IPS-18c (cell line): Measurements from ENCODE around the gene OLIG3.
A peak's percentile ranks its signal among the peaks of the same experiment; 100 is the strongest.

ENCODE experiments used
- H3K4me3 ChIP-seq: 2 replicates; pipeline ENCODE4 v1.7.0; 2013; ENCODE audit warnings: low read depth, mild to moderate bottlenecking, low read length, moderate library complexity; ENCODE audit not compliant: insufficient read depth
- H3K9me3 ChIP-seq: one replicate; pipeline ENCODE4 v1.6.1; 2013; ENCODE audit warnings: mild to moderate bottlenecking, low read length, moderate library complexity; ENCODE audit not compliant: control insufficient read depth, insufficient read depth

OLIG3 gene

DNA sequence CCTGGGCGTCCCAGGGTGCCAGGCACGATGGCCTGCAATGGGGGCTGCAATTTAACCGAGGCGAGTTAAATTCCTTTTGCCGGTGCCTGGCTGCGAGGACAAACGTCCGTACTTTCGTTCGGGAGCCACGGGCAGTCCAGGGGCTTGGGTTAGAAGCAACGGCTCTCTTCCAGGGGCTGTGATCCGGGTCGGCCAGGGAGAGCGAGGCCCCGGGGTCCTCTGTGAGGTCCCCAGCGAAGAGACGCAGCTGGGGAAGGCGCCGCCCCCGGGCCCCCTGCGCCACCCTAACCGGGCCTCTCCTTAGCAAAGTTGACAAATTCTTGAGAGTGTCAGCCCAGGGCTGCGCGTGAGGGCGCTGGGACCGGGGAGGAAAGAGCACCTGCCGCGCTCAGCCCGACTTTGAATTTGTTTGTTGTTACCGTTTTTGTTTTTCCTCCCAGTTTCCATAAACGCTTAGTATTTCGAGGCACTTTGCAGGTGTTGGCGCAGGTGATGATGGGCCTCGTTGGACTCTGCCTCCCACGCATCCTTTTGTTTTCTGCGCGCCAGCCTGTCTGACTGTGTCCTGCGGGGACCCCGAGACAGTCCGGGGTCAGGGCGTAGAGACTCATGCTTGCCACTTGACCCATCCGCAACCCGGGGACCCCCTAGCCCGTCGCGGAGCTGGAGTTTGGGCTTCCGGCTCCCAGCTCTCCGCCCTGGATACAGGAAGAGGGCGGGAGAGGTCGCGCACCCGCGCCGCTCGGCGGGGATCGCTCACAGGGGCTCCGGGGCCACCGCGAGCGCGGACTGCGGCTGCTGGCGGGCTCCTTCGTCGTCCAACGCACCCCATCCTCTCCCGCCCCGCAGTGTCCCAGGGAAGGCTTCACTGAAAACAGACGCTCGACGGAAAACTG, 5.8 kb downstream of the OLIG3 start:
- H3K4me3 ChIP-seq = peak overlapping the region; percentile 56
- peaks cover 2% of the 10 kb centered on the region for H3K9me3 ChIP-seq

- peak overlapping the region; percentile 56 for H3K4me3 ChIP-seq
- peaks cover 2% of the 10 kb centered on the region for H3K9me3 ChIP-seq
These were observed 6.4 kb downstream of the OLIG3 start for GRCh38 chr6:137487869-137488149.

GRCh38 chr6:137487181-137487868, 6.9 kb downstream of the OLIG3 start:
- Histone ChIP-seq H3K4me3 (peak overlapping the region; percentile 56; the same call in 1 of the 2 replicates), H3K9me3 (peaks cover 2% of the 10 kb centered on the region)

DNA sequence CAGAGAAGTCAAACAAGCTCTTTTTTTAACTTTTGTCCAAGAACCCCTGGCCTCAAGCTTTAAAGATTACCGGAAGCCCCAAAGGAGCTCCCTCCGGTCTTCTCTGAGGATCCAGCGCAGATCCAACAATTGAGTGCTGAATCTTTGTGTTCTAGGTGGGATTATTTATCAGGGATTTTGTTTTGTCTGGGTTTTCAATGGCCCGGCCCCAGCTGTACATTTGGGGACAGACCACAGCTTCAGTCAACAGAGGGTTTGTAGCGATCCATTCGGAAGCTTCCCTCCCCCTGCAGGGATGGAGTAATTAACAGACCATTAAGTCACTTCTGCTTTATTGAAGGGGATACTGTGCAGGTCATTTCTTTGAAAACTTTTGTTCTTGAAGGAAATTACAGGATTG, 7.8 kb downstream of the OLIG3 start:
- H3K9me3 ChIP-seq = peaks cover 2% of the 10 kb centered on the region
- H3K4me3 ChIP-seq = no peak overlapping the region

GRCh38 chr6:137480431-137480830, 13.8 kb downstream of the OLIG3 start:
- no peaks in the 10 kb centered on the region for H3K9me3 ChIP-seq
- H3K4me3 ChIP-seq = no peak overlapping the region

DNA sequence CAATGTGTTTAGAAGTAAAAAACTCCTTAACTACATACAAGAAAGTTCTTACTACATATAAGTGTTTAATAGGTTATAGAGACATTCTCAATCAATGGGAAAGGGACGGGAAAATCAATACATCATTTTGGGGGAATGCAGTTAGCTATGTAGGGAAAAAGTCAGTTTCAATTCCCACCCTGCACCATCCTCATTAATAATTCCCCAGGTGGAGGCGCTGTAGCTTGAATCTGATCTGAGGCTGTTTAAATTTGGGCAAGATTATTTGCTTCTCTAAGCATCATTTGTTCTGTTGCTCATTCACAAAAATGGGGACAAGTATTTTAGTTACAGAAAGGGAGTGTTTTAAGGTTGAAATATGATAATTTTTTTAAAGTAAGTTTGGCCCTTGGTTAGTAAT, 19.1 kb downstream of the OLIG3 start:
- no peaks in the 10 kb centered on the region for H3K9me3 ChIP-seq

DNA sequence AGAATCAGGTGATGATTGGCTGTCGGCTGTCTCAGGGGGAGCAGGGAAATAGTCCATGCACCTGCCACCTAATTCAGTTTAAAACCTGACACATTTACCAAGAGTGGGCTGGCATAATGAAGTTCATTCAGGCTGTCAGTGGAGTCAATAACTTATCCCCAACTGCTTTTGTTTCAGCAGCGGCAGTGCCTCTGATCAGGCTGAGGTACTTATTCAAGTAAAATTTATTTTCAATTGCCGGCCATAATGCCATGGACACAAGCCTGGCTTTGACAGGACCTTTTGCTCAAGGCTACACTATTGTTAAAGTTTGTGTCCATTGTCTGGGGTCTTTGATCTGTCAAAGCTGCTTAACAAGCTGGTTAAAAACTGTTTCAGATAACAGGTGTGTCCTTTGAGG, 20.6 kb downstream of the OLIG3 start:
- Histone ChIP-seq H3K4me3 (no peak overlapping the region), H3K9me3 (no peaks in the 10 kb centered on the region)

More for the DNA sequence above, 19.1 kb downstream of the OLIG3 start:
- no peak overlapping the region for H3K4me3 ChIP-seq

DNA sequence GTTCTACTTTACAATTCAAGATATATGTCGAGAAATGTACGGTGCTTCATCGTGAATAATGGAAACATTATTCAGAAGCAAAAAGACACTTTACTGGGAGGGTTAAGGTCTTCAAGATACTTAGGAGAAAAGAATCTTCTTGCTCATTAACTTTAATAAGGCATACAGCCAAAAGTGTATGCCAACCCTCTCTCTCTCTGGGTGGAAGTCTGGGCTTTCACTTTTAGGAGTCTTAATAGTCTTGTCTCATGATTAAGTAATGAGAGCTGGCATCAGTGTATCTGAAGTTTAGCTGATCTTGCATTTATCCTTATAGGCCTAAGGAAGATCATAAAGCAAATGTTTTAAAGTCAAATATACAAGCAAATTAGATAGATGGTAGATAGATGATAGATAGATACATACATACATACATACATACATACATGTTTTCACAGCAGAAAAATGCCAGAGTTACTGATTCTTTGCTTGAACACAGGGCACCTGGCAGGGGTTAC, 21.5 kb downstream of the OLIG3 start:
- no peaks in the 10 kb centered on the region for H3K9me3 ChIP-seq
- H3K4me3 ChIP-seq = no peak overlapping the region

DNA sequence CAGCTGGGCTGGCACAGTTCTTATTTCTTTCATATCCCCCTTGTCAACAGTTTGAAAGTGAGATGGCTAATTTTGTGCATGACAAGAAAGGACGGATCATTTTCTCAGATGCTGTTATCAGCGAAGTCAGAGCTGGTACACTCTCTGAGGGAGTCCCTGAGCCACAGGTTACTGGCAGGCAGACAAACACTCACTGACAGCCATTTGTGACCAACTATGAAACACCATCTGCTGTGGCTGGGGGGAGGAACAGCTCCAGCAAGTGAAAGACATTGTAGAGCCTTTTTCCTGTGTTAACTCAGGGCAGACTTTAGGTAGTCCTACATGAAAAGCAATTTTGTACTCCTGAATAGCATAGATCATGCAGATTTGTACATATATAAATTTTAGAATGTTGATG, 22.2 kb downstream of the OLIG3 start:
- Histone ChIP-seq H3K4me3 (no peak overlapping the region), H3K9me3 (no peaks in the 10 kb centered on the region)

GRCh38 chr6:137471497-137471896, 22.7 kb downstream of the OLIG3 start:
- Histone ChIP-seq H3K9me3 (no peaks in the 10 kb centered on the region), H3K4me3 (no peak overlapping the region)

GRCh38 chr6:137467211-137467610, 27.0 kb downstream of the OLIG3 start:
- H3K9me3 ChIP-seq = no peaks in the 10 kb centered on the region

GRCh38 chr6:137465378-137466009, 28.7 kb downstream of the OLIG3 start:
- no peak overlapping the region for H3K4me3 ChIP-seq
- H3K9me3 ChIP-seq = no peaks in the 10 kb centered on the region

More at GRCh38 chr6:137467211-137467610, 27.0 kb downstream of the OLIG3 start:
- H3K4me3 ChIP-seq = no peak overlapping the region

- H3K9me3 ChIP-seq = no peaks in the 10 kb centered on the region
- no peak overlapping the region for H3K4me3 ChIP-seq
These were observed 41.8 kb downstream of the OLIG3 start for GRCh38 chr6:137452333-137452894.

- no peak overlapping the region for H3K4me3 ChIP-seq
- no peaks in the 10 kb centered on the region for H3K9me3 ChIP-seq
These were observed 50.3 kb downstream of the OLIG3 start for GRCh38 chr6:137443901-137444300.
